ENCODE data around the gene FAS.

GRCh38 chr10:89025453-89025852 lies 34.9 kb downstream of the FAS start:
- TF ChIP-seq CTCF (conservative IDR thresholded peaks at IDR 0.05; ENCODE audit: low read depth in 2 of 2), result no peak
- TF ChIP-seq REST (IDR thresholded peaks at IDR 0.05; ENCODE audit: unreplicated experiment), result no peak
- no peak for TF ChIP-seq POLR2AphosphoS5 (IDR thresholded peaks at IDR 0.05; ENCODE audit: low read depth)
- no peak for TF ChIP-seq EZH2phosphoT487 (IDR thresholded peaks at IDR 0.05; ENCODE audit: unreplicated experiment)
- TF ChIP-seq EZH2 (IDR thresholded peaks at IDR 0.05; ENCODE audit: low read depth, unreplicated experiment), result no peak
- no peak for TF ChIP-seq CREB1 (CRISPR knock-in tag; IDR thresholded peaks at IDR 0.05; ENCODE audit: low read depth)
- no peak for TF ChIP-seq ZNF114 (CRISPR knock-in tag; IDR thresholded peaks at IDR 0.05)
- no peak for TF ChIP-seq JUNB (IDR thresholded peaks at IDR 0.05; ENCODE audit: unreplicated experiment)
- TF ChIP-seq NANOG (IDR thresholded peaks at IDR 0.05; ENCODE audit: borderline replicate concordance), result no peak
- TF ChIP-seq ZNF462 (CRISPR knock-in tag; IDR thresholded peaks at IDR 0.05), result no peak
- TF ChIP-seq ZNF331 (CRISPR knock-in tag; IDR thresholded peaks at IDR 0.05; ENCODE audit: low read depth), result no peak
